HG02571 (cell line): ENCODE data around the gene KRT31.
"Not testable (repeated sequence)": the region's sequence is repeated elsewhere in the genome, so short reads cannot be mapped to it uniquely, and the experiment has no call there.

ENCODE experiments used
- ATAC-seq: cut with Tn5 transposase; IDR thresholded peaks from one replicate; pipeline ENCODE4 v1.9.1; 2021; ENCODE audit warnings: mild to moderate bottlenecking, moderate library complexity; ENCODE audit not compliant: unreplicated experiment

Gene KRT31

DNA sequence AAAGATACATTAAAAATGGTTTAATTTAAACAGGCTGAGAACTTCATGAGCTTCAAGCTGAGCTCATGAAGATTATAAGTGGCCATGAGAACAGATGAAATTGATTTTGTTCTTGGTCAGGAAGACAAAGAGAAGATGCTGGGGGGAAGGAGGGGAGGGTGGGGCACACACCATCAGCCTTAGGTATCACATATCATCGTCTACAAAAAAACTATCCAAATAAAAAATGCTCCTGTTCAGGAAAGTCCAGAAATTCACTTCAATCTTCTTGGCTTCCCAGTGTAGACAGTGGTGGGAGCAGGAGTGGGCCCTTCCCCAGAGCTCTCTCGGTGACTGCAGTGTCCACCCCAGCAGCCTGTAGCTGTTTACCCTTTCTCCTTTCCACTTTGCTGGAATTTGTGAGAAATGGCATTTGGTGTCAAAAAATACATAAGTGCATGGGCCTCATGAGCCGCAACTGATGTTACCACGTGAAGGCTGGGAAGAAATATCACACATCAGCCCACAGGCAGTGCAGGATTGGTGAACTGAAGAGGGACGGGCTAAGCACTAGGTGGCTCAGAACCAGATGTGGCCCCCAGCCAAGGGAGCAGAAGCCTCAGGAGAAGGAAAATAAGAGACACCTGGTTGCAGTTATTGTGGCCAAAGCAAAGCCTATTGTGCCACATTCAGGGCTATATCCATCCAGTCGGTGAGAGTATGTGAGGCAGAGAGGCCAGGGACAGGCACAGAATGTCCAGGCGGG, 20.9 kb upstream of the KRT31 start:
- no peak for ATAC-seq

DNA sequence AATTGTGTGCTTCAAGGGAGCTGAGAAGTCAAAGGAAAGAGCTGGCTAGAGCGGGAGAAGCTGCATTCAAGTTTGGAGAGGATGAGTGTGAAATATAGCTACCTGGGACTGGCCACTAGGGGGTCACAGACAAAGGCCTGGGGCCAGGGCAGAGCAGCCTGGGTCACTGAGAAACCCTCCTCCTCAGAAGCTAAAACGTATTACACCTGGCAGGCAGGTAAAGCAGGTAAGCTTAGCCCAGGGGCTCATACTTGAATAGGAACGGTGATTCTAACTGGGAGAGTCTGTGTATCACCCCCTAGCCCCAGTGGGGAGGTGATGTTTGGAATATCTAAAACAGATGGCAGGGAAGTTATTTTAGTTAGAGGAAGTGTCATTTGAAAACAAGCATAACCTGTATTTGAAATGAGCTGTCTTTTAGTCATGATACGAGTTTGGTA, 20.2 kb upstream of the KRT31 start:
- no peak for ATAC-seq

DNA sequence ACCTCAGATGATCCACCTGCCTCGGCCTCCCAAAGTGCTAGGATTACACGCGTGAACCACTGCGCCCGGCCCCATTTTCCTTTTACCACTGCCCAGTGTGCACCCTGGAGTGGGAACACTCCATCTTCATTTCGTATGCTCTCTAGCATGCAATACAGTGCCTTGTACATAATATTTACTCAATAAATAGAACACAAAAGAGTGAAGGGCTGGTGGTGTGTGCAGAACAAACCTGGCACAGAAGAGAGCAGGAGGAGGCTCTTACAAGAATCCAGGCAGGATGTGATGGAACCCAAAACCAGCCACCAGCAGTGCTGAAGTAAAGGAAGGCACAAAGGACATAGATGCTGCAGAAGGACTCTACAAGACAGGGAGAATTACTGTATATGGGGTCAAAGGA, 19.7 kb upstream of the KRT31 start:
- no peak for ATAC-seq

DNA sequence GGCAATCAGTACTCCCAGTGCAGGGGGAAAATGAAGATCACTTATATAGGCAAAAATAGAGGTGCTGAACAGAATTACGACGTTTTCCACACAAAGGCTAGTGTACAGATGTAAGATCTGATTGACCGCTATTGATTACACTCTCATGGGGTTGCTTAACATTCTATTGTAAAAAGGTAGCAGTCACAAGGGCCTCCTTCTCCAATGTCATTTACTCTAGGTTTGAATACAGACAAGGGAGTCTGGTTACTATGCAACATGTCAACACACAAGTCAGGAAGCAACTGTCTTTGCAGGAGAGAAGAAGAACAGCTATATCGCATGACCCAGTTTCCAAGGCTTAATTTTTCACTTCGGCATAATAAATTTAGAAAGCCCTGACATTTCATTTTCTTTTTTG, 19.1 kb upstream of the KRT31 start:
- ATAC-seq = no peak

DNA sequence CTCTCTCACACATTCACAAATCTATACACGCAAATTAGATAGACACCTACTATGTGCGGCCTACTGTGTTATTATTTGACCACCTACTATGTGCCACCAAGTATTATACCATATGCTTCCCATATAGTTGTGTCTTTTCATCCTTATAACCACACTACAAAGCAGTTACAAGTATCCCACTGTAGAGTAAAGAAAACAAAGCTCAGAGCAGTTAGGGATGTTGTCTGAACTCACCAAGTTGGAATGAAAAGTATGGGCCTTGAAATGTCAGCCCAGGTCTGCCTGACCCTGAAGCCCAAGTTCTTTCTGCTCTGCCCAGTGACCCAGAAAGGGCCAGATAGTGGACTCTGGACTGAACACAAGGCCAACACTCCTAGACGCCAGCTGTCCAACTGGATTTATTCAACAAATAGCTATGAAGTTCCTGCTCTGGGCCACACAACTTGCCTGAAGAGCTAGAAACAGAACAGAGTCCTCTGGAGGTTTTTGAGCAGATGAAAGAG, 18.5 kb upstream of the KRT31 start:
- no peak for ATAC-seq

DNA sequence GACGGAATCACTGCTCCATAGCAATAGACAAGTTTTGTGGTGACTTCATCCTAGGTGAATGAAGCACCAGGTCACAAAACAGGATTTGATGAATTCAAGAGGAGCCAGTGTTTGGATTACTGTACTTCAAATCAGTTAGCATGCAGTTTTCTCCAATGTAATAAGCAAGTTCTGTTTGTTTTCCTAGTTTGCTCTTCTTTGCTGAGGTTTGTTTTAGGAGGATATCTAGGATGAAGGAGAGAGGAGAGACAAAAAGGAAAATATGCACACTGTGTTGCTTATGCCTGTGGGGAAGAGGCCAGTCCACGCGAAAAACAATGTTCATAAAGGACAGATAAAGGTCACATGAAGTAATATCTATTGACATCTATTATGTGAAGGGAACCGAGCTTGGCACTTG, 18.0 kb upstream of the KRT31 start:
- ATAC-seq = no peak

DNA sequence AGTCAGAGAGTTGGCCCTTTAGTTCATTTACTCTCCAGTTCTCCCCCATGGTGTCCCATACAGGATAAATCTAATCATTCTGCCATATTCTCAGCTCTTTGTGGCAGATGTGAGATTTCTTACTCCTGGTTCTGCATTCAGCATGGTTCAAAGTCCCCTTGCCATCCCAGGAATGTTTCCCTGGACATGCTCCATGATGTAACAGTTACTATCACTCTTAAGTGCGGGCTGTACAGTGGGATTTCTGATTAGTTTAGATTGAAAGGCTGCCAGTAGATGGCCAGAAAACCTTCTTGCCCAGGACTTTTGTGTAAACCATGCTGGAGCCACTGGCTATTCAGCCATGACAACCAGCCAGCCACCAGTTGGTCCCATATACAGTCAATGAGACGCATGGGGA, 16.6 kb upstream of the KRT31 start:
- ATAC-seq = no peak

DNA sequence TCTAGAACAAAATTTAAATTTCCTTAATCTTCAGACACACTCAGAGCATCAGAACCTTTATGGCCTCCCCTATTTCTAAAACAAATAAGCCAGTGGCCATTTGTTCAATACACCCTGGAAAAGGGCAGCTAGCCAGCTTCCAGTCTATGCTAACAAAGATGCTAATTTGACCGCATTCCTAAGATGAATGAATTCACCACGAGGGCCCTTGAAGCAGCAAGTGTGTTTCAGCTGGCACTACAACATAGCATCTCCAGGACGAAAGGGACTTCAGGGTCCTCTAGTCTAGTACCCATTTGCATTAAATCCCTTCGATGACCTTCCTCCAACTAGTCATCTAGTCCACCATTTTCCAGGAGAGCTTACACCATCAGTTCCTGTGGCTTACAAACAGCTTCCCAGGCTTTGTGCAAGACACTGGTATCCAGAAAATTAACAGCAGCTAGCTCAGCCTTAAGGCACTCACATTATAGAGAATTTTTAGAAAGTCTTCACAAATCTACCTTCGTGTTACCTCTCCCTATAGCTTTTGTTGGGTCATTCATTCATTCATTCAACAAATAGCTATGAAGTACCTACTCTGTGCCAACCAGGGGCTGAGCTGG, 16.0 kb upstream of the KRT31 start:
- ATAC-seq = no peak

DNA sequence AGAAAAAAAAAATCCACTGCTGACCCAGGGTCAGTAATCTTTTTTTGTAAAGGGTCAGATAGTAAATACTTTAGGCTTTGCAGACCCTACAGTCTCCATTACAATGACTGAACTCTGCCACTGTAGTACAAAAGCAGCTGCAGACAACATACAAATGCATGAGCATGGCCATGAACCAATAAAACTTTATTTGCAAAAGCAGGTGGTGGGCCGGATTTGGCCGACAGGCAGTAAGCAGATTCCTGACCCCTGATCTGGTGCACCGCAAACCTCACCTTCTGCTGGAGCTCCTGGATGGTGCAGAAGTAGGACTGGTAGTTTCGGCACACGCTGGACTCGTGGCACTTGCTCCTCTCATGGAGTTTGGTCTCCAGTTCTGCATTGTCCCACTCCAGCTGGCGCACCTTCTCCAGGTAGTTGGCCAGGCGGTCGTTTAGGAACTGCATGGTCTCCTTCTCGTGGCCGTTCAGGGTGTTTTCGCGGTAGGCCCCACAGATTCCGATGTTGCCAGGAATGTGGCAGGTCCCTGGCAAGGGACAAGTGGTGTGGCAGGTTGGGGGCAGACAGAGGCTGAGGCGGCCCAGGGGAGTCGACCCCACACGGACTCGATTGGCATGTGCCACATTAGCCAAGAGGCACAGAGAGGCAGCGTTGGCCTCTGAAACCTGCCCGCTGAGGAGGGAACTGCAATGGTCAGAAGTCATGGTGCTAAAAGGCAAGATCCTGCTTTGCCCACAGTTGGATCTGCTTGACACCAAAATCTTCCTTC, 13.8 kb upstream of the KRT31 start:
- ATAC-seq = no peak

DNA sequence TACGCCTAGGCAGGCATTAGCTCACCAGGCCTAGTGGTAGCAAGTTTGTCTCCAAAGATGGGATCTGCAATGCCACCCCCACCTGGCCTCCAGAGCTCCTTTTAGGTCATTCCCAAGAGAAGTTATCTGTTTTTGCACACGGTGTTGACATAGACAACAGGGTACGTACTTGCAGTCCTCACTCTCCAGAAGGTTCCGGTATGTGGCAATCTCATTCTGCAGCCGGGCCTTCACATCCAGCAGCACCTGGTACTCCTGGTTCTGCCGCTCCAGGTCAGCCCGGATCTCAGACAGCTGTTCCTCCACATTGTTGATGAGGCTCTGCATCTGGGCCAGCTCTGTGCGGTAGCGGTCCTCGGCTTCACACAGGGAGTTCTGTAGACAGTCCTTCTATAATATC, 9.8 kb upstream of the KRT31 start:
- no peak for ATAC-seq

DNA sequence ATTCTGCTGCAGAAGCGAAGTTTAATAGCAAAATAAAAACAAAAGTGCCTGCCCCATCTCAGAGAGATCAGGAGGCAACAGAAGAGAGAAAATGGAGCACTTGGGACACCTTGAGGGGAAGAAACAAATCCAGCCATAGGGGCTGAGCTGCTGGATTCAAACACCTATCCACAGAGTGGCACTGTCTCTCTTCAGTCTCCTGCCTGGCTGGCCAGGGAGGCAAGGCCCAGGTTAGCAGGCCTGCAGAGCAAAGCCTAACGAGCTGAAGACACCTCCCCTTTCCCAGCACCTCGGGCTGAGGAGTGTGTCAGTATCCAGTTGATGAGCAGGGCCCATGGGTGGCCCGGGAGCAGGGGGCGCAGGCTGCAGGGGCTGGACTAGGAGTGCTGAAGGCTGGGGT, 8.8 kb upstream of the KRT31 start:
- ATAC-seq = no peak

DNA sequence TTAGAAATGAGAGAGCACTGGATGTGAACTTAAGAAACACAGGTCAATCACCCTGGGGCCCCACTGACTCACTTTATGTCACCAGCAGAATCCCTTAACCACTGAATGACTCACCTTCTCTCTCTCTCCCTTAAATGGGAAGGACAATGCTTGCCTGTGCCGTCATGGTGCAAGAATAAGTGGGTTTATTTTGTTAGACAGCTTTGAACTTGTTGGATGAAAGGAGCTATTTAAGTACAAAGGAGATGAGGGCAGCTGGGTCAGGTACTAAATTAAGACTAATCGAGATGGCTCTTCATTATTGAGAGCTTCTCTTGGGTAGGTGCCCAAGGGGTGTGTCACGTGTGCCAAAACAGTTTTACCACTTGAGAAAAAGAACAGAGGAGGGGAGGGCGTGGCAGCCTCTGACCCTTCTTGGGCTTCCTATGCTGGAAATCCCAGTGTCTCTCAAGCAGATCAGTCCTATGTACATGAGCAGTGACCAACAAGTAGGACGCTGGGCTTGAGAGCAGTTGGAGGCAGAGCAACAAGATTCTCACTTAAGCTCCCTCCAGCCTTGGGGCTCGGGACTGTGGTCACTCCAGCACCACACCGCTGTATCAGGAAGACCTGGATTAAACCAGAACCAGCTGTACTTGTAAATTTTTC, 6.7 kb upstream of the KRT31 start:
- no peak for ATAC-seq

DNA sequence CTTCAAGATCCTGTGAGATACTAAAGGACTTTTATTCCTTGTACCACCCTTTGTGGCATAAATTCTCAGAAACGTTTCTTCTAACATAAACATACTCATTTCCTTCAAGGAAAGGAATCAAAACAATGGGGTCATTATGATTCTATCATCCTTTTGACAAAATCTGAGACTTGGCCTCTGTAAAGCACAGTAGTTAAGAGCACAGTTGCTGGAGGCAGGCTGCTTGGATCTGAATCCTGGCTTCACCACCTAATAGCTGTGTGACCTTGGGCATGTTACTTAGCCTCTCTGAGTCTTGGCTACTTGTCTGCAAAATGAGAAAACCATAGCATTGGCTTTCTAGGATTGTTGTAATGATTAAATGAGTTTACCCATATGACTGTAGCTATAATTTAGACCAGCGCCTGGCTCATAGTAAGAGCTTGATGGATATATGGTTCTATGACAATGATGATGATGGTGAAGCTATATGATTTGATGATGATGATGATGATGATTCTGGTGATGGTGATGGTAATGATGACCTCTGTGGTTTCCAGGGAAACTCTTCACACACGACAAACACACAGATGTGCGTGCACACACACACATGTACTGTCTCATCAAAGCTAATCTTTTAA, 6.1 kb upstream of the KRT31 start:
- no peak for ATAC-seq

DNA sequence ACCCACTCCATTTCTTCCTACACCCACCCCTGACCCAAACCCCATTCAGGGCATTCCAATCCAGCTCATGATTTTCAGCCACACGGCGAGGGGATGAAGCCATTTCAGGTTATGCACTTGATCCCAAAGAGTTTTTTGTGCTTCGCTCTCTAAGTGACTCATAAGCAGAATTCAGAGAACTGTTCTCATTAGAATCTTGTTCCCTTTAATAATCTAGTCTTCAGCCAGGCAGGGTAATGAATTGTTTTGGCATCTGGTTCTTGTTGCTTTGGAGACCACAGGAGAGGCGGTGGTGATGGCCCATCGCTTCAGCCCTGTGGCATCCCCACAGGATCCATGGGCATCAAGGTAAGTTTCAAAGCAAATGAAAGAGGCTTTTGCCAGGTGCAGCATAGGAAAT, 4.8 kb upstream of the KRT31 start:
- ATAC-seq = no peak

DNA sequence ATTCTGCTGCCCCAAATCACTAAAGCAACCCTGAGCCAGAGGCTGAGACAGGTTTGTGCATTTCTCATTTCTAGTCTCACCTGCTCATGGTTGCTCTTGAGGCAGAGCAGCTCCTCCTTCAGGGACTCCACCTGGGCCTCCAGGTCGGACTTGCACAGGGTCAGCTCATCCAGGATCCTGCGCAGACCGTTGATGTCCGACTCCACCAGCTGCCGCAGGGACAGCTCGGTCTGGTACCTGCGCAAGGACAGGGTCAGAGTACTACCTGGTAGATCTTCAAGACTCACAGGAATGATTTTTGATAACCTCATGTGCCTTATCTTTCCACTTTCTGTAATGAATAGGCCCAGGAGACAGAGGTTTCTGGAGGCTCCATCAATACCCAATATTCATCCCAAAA, 1.1 kb downstream of the KRT31 start:
- ATAC-seq = no peak

DNA sequence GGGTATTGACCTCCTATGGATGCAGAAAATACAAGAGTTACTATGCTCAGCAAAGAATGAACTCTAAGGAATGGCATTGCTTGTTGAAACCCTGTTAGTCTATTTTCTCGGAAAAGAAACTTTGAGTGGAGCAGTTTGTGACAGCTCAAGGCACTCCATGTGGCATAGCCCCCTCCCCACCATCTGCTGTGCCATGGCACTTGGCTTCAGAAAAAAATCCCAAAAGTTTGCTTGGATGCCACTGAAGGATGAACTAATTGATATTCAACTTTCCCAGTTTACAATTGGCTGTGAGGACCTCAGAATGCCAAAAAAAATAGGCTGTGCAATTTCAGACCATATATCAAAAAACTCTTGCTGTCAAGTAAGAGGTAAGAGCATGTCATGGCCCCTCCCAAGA, 1.8 kb downstream of the KRT31 start:
- no peak for ATAC-seq

DNA sequence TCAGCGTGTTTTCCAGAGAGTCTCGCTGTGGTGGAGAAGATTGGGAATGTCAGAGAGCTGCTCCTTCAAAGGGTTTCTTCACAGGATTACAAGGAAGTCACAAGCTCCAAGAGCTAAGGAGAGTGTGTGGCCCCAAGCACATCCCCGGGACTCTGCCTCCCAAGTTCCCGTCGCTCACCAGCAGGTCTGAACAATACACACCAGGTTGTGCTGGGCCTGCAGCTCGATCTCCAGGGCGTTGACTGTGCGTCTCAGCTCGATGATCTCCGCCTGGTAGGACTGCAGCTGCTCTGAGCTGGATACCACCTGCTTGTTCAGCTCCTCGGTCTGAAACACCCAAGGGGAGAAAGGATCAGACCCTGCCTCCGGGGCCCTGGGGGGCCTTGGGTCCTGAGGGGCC, 2.4 kb downstream of the KRT31 start:
- ATAC-seq = not testable (repeated sequence)

DNA sequence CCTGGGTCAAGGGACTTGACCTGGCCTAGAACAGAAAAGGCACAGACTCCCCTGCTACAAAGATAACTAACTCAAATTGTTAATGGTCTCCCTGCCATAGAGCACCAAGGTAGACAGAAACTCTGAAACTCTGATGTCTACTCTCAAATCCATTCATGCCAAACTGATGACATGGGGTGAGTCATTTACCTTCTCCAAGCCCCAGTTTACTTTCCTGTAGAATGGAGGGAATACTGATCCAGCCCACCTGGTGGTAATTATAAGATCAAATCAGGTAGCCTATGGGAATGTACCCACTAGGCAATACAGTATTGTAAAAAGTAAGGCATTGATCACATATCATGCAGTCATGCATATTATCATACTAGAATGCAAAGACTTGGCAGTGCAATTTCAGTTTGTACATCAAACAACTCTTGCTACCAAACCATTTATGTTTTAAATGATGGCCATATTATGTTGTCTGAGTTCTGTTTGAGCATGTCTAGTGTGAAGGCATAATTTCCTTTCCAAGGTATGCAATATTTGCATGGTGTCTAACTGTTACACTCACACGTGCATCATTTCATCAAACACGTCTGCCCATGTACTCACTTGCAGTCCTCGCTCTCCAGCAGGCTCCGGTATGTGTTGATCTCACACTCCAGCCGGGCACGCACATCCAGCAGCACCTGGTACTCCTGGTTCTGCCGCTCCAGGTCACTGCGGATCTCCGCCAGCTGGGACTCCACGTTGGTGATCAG, 3.0 kb downstream of the KRT31 start:
- no peak for ATAC-seq

DNA sequence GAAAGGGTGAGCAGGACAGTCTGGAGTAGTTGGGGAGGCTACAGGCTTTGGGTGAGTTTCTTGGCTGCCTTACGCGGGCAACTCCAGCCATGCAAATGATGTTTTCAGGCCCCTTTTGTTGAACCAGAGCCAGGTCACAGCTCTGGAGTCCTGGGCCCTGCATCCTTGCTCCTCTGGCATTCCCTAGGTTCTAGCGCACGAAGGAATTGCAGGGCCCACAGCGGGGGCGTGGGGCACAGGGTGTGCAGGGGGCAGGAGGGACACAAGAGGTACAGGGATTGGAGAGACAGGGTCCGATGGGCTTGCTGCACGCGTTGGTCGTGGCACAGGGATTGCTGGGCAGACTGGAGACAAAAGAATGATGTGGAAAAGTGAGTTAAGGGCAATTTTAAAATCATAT, 3.6 kb downstream of the KRT31 start:
- ATAC-seq = no peak

DNA sequence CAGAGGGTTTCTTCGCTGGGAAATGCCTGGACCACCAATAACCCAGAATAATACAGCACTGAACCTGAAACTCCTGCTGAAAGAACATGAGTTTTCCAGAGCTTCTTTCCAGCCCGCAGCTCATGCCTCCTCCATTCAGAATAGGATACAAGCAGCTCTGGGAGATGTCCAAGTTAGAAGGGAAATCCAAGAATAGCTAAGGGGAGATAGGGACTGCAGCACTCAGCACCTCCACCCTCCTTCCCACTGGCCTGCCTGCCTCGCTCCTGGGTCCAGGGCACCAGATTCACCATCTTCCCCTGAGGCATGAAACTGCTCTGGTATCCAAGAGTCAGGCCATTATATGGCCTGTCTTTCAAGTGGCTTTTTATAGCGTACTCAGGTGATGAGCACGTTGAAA, 4.1 kb downstream of the KRT31 start:
- ATAC-seq = no peak
